Stimulated activated naive B cell treated with anti-CD40 and anti-IgM and Interleukin-4, amounts not matched to agents 10 μg/mL and 1 μg/mL and 100 μg/mL, for 72 hours (primary cell): ENCODE results near the gene HM13.
"Not testable (repeated sequence)": the region's sequence is repeated elsewhere in the genome, so short reads cannot be mapped to it uniquely, and the experiment has no call there.

Experiments used
- ATAC-seq, 2 donors: fragments of 150-1000 bp; cut with Tn5 transposase; replicated peaks; 2 replicates each; pipeline ENCODE4 v1.10.0; 2021; ENCODE audit warnings: moderate library complexity in 1 of 2
- DNase-seq: peaks from one replicate; pipeline ENCODE4 v3.0.0; 2021
- H3K27ac Mint-ChIP-seq: one replicate; pipeline ENCODE4 v1.8.0; 2022; ENCODE audit warnings: mild to moderate bottlenecking, mixed read lengths
- H3K27me3 Mint-ChIP-seq, 2 donors: one replicate each; pipeline ENCODE4 v1.8.0; 2022; ENCODE audit warnings: mixed read lengths in 2 of 2
- H3K36me3 Mint-ChIP-seq, 2 donors: one replicate each; pipeline ENCODE4 v1.8.0; 2022; ENCODE audit warnings: mixed read lengths in 2 of 2, mild to moderate bottlenecking in 1 of 2
- H3K4me1 Mint-ChIP-seq, 2 donors: one replicate each; pipeline ENCODE4 v1.8.0; 2022; ENCODE audit warnings: mixed read lengths in 2 of 2, mild to moderate bottlenecking in 1 of 2
- H3K4me3 Mint-ChIP-seq, 2 donors: one replicate each; pipeline ENCODE4 v1.8.0; 2022; ENCODE audit warnings: mild to moderate bottlenecking in 2 of 2, mixed read lengths in 2 of 2, moderate library complexity in 1 of 2
- H3K9me3 Mint-ChIP-seq, 2 donors: one replicate each; pipeline ENCODE4 v1.8.0; 2022; ENCODE audit warnings: mixed read lengths in 2 of 2, mild to moderate bottlenecking in 1 of 2

The HM13 gene

DNA sequence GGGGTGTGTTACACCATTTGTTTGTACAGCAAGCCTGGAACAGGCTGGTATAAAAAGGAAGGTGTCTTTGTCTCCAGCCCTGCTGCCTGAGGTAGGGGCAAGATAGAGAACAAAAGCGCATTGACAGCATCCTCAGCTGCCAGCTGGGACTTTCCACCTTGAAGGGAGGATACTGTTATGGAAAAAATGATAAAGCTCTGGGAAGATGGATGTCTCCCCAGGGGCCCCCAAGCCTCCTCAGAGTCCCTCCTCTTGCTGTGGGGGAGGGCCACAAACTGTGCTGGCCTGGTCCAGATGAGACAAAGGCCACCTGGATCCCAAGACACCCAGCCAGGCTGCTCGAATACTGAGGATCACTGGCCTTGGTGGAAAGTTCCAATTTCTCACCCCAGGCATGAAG lies 26.1 kb upstream of the HM13 start:
- Mint-ChIP-seq H3K9me3 (peaks cover 0 to 1% of the 10 kb centered on the region in 2 donors), H3K27ac (no peak overlapping the region), H3K27me3 (peaks cover 34 to 40% of the 10 kb centered on the region in 2 donors), H3K36me3 (peaks cover 0 to 3% of the 10 kb centered on the region in 2 donors), H3K4me1 (peaks cover 2 to 11% of the 10 kb centered on the region in 2 donors), H3K4me3 (no peak overlapping the region)
- DNase-seq (no peak), ATAC-seq (no peak)

DNA sequence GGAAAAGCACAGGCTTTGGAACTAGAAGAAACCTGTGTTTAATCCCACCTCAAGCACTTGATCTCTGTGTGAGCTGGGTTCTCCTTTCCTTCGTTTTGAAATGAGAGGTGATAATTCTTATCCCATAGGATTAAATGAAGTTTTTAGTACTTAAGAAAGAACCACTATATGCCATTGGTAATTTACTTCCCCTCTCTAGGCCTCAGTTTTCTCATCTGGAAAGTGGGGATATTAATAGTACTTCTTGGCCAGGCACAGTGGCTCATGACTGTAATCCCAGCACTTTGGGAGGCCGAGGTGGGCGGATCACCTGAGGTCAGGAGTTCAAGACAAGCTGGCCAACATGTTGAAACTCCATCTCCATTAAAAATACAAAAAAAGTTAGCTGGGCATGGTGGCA lies 25.1 kb upstream of the HM13 start:
- Mint-ChIP-seq H3K36me3 (peaks cover 0 to 3% of the 10 kb centered on the region in 2 donors), H3K27me3 (peaks cover 32 to 36% of the 10 kb centered on the region in 2 donors), H3K9me3 (no peaks in the 10 kb centered on the region), H3K27ac (no peak overlapping the region), H3K4me1 (peaks cover 2 to 11% of the 10 kb centered on the region in 2 donors), H3K4me3 (no peak overlapping the region)
- ATAC-seq = no peak
- DNase-seq = no peak

DNA sequence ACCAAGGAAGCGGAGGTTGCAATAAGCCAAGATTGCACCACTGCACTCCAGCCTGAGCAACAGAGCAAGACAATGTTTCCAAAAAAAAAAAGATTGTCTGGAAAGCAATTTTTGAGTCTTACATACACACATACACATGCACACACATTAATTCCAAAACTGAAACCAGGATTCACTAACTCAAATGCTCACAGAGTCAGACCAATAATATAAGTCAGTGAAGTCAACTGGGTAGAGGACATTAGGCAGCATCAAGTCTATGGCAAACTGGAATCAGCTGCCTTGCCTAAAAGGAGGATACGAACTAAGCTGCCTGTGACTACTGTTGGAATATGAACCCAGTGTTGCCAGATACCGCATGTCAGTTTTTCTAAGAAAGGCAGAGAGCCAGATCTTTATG lies 23.5 kb upstream of the HM13 start:
- Mint-ChIP-seq H3K27ac (no peak overlapping the region), H3K4me1 (peaks cover 0 to 6% of the 10 kb centered on the region in 2 donors), H3K27me3 (peaks cover 22 to 26% of the 10 kb centered on the region in 2 donors), H3K4me3 (no peak overlapping the region), H3K9me3 (no peaks in the 10 kb centered on the region), H3K36me3 (no peaks in the 10 kb centered on the region)
- DNase-seq (no peak), ATAC-seq (no peak)

DNA sequence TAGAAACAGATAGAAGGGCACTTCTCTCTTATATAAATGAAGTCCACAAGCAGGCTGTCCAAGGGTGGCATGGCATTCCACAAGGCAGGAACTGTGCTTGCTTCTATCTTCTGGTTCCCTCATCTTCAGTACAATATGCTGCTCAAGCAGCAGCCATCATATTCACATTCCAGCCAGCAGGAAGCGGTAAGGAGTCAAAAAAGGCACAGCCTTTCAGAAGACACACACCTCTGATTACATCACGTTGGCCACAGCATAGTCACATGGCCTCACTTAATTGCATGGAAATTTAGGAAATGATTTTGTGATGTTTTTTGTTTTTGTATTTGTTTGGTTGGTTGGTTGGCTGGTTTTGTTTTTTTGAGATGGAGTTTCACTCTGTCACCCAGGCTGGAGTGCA lies 20.1 kb upstream of the HM13 start:
- H3K27ac Mint-ChIP-seq = no peak overlapping the region
- no peaks in the 10 kb centered on the region for H3K9me3 Mint-ChIP-seq
- H3K36me3 Mint-ChIP-seq = no peaks in the 10 kb centered on the region
- DNase-seq (no peak), ATAC-seq (no peak)
- H3K4me3 Mint-ChIP-seq = no peak overlapping the region
- no peaks in the 10 kb centered on the region for H3K4me1 Mint-ChIP-seq
- peaks cover 33 to 39% of the 10 kb centered on the region in 2 donors for H3K27me3 Mint-ChIP-seq

DNA sequence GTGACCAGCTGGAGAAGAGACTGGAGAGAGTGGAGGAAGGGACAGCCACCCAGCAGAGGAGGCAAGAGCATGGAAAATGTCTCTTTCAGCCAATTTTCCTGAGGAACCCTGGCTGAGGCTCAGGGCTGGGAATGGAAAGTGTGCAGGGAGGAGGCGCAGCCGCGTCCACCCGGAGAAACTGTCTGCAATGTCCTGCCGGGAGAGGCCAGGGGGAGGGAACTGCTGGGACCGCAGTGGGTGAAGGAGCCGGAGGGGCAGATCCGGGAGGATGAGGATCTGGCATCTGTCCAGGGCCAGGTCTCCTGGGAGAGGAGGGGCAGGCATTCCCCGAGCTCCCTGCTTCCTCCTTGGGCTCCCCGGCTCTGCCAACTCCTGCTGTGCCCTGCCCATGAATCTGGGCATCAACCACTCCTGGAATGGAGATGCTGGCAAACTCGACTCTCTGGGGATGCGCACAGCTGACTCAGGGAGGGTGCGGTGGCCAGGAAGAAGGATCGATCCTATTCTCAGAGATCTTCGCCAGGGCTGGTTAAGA lies 17.4 kb upstream of the HM13 start:
- Mint-ChIP-seq H3K4me1 (no peaks in the 10 kb centered on the region), H3K27me3 (peaks cover 37 to 46% of the 10 kb centered on the region in 2 donors), H3K4me3 (no peak overlapping the region), H3K27ac (no peak overlapping the region), H3K9me3 (no peaks in the 10 kb centered on the region), H3K36me3 (no peaks in the 10 kb centered on the region)
- DNase-seq (no peak), ATAC-seq (no peak)

DNA sequence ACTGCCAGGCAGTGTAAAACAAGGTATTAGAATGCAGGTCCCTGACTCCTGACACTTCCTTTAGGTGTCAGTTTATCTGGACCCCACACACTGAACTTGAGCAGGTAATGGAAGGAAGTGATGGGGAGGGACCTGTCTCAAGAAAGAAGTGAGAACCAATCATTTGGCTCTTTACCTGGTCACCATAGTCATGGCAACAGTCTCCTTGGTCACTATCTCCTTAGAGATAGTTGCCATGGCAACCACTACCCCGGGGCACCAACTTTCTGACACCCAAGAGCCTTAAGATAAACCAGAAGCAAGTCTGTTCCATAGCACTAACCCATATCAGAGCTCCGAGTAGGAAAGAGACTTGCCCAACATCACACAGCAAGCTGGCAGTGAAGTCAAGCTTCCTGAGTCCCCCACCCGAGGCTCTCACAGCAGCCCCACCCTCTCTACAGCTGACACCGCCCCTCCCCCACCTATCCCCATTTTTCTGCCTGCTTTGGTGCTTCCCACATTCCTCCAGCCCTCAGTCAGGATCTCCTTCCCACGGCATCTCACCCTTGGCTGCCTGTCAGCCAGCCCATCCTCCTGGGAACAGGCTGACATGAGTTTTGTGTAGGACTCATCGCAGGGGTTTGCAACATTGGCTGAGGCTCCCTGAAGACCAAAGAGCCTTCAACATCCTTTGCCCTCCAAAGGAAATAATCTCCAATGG lies 16.3 kb upstream of the HM13 start:
- peaks cover 45 to 47% of the 10 kb centered on the region in 2 donors for H3K27me3 Mint-ChIP-seq
- no peaks in the 10 kb centered on the region for H3K4me1 Mint-ChIP-seq
- H3K27ac Mint-ChIP-seq = no peak overlapping the region
- H3K4me3 Mint-ChIP-seq = no peak overlapping the region
- H3K36me3 Mint-ChIP-seq = no peaks in the 10 kb centered on the region
- ATAC-seq (no peak), DNase-seq (no peak)
- no peaks in the 10 kb centered on the region for H3K9me3 Mint-ChIP-seq

DNA sequence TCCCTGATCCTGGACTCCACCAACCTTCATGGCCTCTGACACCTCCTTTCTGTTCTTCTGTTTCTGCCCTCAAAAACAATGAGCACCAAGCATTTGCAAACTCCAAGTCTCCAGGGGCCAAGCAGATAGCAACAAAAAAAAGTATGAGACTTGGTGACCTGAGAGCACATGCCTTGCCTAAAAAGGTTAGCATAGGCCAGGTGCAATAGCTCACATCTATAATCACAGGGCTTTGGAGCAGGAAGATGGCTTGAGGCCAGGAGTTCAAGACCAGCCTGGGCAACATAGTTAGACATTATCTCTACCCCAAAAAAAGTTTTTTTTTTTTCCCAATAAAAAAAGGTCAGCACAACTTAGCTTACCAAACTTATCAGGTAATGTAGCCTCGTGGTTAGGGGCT lies 13.7 kb upstream of the HM13 start:
- ATAC-seq (no peak), DNase-seq (no peak)
- no peak overlapping the region for H3K27ac Mint-ChIP-seq

DNA sequence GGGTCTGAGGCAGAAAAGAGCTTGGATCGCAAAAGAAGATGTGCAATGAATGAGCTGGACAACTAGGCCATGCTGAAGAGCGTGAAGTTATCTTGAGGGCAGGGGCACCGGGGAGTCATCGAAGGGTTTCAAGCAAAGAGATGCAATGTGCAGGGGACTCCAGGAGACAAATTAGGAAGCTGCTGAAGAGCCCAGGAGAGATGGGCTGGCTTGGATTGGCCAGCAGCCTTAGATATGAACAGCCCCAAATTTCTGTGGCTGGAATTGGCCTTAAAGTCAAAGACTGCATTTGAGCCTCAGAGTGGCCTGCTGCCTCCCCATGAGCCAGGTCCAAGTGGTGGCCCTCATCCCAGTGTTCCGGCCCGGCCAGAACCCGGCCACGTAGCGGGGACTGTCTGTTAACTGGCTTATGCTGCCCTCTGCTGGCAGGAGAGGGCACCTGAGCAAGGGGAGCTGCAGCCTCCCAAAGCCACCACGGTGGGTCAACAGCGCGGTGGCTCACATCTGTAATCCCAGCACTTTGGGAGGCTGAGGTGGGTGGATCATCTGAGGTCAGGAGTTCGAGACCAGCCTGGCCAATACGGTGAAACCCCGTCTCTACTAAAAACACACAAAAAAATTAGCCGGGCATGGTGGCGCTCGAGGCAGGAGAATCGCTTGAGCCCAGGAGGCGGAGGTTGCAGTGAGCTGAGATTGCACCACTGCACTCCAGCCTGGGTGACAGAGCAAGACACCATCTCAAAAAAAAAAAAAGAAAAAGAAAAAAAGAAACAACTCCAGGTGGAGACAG lies 11.2 kb upstream of the HM13 start:
- not testable (repeated sequence) for H3K4me1 Mint-ChIP-seq

More for the DNA sequence above, 13.7 kb upstream of the HM13 start:
- Mint-ChIP-seq H3K9me3 (no peaks in the 10 kb centered on the region), H3K4me3 (no peak overlapping the region), H3K4me1 (no peaks in the 10 kb centered on the region), H3K36me3 (no peaks in the 10 kb centered on the region), H3K27me3 (peaks cover 42 to 58% of the 10 kb centered on the region in 2 donors)

DNA sequence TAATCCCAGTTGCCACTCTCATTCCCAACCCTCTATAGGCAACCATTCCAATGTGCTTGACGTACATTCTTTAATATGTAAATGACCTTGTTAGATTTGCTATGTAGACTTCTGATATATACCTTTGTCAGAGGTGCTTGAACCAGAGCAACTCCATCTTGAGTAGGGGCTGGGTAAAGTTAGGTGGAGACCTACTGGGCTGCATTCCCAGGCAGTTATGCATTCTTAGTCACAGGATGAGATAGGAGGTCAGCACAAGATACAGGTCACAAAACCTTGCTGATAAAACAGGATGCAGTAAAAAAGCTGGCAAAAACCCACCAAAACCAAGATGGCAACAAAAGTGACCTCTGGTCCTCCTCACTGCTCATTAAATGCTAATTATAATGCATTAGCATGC lies 8.3 kb upstream of the HM13 start:
- Mint-ChIP-seq H3K9me3 (peaks cover 3% of the 10 kb centered on the region in 2 donors), H3K4me1 (no peaks in the 10 kb centered on the region), H3K4me3 (no peak overlapping the region), H3K36me3 (no peaks in the 10 kb centered on the region), H3K27ac (no peak overlapping the region), H3K27me3 (peaks cover 25 to 31% of the 10 kb centered on the region in 2 donors)
- DNase-seq (no peak), ATAC-seq (no peak)

More for the DNA sequence above, 11.2 kb upstream of the HM13 start:
- not testable (repeated sequence) for H3K4me3 Mint-ChIP-seq, H3K9me3 Mint-ChIP-seq, H3K36me3 Mint-ChIP-seq
- H3K27ac Mint-ChIP-seq = peak overlapping the region; percentile 25
- DNase-seq (peak; percentile 64), ATAC-seq (peak; percentile 97 to 100)
- H3K27me3 Mint-ChIP-seq = peaks cover 31 to 40% of the 10 kb centered on the region in 2 donors

DNA sequence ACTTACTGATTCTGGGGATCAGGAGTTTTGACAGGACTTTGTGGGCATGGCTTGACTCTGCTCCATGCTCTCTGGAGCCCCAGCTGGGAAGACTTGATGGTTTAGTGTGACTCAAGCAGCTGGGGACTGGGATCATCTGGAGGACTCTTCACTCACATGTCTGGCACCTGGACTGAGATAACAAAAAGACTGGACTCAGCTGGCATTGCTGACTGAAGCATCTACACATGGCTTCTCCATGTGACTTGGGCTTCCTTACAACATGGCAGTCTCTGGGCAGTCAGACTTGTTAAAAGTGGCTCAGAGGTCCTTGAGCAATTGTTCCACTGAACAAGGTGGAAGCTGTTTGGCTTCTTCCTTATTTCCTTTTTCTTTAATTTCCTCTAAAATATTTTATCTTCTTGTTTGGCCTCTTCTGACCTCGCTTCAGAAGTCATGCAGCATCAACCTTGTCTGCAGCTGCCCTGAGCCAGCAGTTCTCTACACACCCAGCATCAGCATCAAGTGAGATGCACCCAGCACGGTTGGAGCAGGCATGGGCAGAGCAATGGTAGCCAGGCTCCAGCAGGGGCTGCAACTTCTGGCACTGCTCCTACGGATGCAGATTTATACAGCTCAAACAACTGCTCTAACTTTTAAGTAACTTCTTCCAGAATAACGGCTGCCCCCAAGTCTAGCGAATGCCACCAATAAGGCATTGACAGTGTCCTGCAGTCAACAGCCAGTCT lies 5.6 kb upstream of the HM13 start:
- H3K27me3 Mint-ChIP-seq = peaks cover 16 to 23% of the 10 kb centered on the region in 2 donors
- H3K4me1 Mint-ChIP-seq = no peaks in the 10 kb centered on the region
- ATAC-seq = no peak
- H3K27ac Mint-ChIP-seq = no peak overlapping the region
- no peaks in the 10 kb centered on the region for H3K36me3 Mint-ChIP-seq
- DNase-seq = no peak
- no peak overlapping the region for H3K4me3 Mint-ChIP-seq
- peaks cover 3% of the 10 kb centered on the region in 2 donors for H3K9me3 Mint-ChIP-seq

DNA sequence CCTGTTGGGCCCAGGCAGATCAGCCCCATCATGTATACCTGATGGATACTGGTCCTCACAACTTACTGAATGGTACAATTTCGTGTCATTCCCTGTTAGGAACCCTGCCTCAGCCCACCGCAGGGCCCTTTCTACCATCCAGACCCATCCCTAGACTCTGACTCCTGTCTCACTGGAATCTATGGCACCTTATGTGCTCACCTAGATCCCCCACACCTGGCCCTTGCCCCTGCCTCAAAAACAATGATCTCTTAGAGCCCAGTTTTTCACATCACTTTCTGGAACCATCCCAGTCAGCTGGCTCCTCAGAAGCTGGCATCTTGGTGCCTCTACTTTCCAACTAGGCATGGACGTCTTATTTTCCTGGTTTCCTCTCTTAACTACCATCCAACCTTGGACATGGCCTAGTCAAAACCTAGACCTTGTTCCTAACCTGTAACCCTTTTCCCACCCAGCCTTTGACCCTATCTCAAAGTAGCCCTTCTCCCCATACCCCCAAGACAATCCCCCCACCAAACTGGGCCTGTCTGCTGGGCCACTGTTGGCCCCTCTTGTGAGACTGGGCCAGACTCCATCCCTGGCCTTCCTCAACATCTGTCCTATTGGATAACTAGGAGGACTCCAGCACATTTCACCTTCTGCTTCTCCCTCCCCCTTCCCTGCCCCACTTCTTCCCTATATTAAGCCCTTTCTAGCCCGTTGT lies 981 bp downstream of the HM13 start:
- Mint-ChIP-seq H3K27ac (no peak overlapping the region), H3K4me1 (peaks cover 9% of the 10 kb centered on the region in 2 donors), H3K9me3 (no peaks in the 10 kb centered on the region), H3K27me3 (no peaks in the 10 kb centered on the region), H3K36me3 (peaks cover 4 to 7% of the 10 kb centered on the region in 2 donors), H3K4me3 (no peak overlapping the region)
- no peak for ATAC-seq
- DNase-seq = no peak

DNA sequence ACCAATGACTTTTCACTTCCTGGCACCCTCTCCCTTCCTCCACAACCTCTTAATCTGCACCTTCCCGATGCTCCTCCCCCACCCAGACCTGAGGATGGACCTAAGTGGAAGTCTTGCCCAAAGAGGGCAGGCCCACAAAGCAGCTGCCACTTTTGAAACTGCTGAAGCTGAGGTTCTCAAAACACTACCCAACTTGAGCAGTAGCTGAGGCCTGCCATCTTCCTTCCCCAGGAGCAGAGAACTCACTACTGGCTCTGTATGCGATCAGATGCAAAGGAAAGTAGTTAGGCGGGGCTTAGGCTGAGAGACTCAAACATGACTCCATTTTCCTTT lies 1.5 kb downstream of the HM13 start:
- H3K4me3 Mint-ChIP-seq = no peak overlapping the region
- H3K9me3 Mint-ChIP-seq = no peaks in the 10 kb centered on the region
- H3K27me3 Mint-ChIP-seq = no peaks in the 10 kb centered on the region
- peaks cover 11 to 14% of the 10 kb centered on the region in 2 donors for H3K4me1 Mint-ChIP-seq
- DNase-seq (no peak), ATAC-seq (no peak)
- H3K27ac Mint-ChIP-seq = no peak overlapping the region
- H3K36me3 Mint-ChIP-seq = peaks cover 4 to 12% of the 10 kb centered on the region in 2 donors

DNA sequence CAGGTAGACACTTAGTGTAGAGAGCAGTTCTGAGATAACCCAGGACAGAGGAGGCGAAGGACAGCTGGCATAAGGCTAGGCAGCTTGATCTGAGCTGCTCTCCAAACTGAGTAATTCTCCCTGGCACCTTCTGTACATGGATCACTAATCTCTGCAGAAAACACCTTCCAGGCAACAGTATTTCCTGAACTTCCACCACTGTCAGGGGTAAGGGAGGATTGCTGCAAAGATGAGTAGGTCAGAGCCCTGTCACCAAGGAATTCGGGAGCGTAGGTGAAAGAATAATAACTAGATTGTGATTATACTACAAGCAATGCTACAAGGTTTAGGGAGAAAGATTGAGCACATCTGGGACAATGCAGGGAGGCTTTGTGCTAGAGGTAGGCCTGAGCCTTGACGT lies 1.9 kb downstream of the HM13 start:
- Mint-ChIP-seq H3K27me3 (no peaks in the 10 kb centered on the region), H3K4me1 (peaks cover 12 to 15% of the 10 kb centered on the region in 2 donors), H3K27ac (no peak overlapping the region), H3K9me3 (no peaks in the 10 kb centered on the region), H3K36me3 (peaks cover 5 to 14% of the 10 kb centered on the region in 2 donors), H3K4me3 (no peak overlapping the region)
- DNase-seq (no peak), ATAC-seq (no peak)

DNA sequence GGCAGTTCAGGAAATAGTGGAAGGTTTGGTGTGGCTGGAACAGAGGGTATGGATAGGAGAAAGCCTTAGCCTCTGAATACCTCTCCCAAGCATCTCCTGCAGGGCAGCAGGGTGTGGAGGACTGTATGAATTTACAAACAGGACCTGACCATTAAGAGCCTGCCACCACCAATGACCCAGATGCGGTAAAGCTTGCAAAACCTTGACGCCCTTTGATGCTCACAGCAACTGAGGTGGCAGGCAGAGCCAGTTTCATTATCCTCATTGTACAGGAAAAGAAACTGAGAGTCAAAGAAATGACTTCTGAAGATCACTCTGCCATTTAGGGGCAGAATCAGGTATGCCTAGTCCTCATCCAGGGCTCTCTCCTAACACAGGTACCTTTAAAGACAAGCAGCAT lies 2.4 kb downstream of the HM13 start:
- no peaks in the 10 kb centered on the region for H3K9me3 Mint-ChIP-seq
- no peaks in the 10 kb centered on the region for H3K27me3 Mint-ChIP-seq
- no peak overlapping the region for H3K27ac Mint-ChIP-seq
- H3K4me1 Mint-ChIP-seq = peaks cover 14 to 15% of the 10 kb centered on the region in 2 donors
- DNase-seq (no peak), ATAC-seq (no peak)
- H3K4me3 Mint-ChIP-seq = no peak overlapping the region
- H3K36me3 Mint-ChIP-seq = peaks cover 7 to 17% of the 10 kb centered on the region in 2 donors
